GM06990 (cell line): ENCODE results near the gene OPN1MW3.
"Not testable (repeated sequence)": the region's sequence is repeated elsewhere in the genome, so short reads cannot be mapped to it uniquely, and the experiment has no call there.

Experiments
- DNase-seq: peaks from one replicate; pipeline ENCODE4 v3.0.0-alpha.2; 2011; ENCODE audit not compliant: insufficient read length; ENCODE audit errors: extremely low read depth
- H3K27me3 ChIP-seq: replicated peaks from 2 replicates; pipeline ENCODE4 v1.6.0; 2011; ENCODE audit warnings: low read length; ENCODE audit not compliant: control insufficient read depth, insufficient read depth
- H3K36me3 ChIP-seq: 2 replicates; pipeline ENCODE4 v1.5.1; 2011; ENCODE audit warnings: low read length; ENCODE audit not compliant: control insufficient read depth, insufficient read depth
- H3K4me3 ChIP-seq: replicated peaks from 2 replicates; pipeline ENCODE4 v1.5.1; 2011; ENCODE audit warnings: low read depth, mild to moderate bottlenecking, control low read depth, low read length

Gene OPN1MW3

DNA sequence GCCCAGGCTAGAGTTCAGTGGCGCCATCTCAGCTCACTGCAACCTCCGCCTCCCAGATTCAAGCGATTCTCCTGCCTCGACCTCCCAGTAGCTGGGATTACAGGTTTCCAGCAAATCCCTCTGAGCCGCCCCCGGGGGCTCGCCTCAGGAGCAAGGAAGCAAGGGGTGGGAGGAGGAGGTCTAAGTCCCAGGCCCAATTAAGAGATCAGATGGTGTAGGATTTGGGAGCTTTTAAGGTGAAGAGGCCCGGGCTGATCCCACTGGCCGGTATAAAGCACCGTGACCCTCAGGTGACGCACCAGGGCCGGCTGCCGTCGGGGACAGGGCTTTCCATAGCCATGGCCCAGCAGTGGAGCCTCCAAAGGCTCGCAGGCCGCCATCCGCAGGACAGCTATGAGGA is at the start of gene OPN1MW3:
Gene OPN1MW3 (plus strand): TSS at position 301 of the 400 bp plus-strand sequence. CDS start 38 bp downstream, at position 339.
- not testable (repeated sequence) for H3K4me3 ChIP-seq, DNase-seq, H3K27me3 ChIP-seq, H3K36me3 ChIP-seq

DNA sequence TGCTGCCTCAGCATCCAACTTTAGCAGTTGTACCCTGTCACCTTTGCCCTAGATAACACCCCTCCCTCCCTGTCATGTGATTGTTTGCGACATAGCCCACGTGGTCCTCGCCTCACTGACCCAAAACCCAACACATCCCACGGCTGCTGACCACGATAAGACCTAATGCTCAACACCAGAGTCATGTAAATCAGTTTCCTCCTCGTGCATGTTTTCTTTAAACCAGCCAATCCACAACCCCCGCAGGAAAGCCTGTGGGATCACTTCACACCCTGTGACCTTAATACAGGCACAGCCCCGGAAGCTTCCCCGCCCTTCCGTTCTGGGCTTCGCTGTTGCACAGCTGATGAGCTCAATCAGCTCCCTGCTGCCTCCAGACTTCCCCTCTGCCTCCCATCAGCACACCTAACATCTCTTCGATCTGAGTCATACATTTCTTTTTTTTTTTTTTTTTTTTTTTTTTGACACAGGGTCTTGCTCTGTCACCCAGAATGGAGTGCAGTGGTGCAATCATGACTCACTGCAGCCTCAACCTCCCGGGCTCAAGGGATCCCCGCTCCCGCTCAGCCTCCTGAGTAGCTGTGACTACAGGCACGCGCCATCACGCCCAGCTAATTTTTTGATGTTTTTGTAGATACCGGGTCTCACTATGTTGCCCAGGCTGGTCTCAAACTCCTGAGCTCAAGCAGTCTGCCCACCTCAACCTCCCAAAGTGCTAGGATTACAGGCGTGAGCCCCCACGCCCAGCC is 47.5 kb upstream of the OPN1MW3 start:
- not testable (repeated sequence) for H3K27me3 ChIP-seq, H3K4me3 ChIP-seq, H3K36me3 ChIP-seq, DNase-seq

DNA sequence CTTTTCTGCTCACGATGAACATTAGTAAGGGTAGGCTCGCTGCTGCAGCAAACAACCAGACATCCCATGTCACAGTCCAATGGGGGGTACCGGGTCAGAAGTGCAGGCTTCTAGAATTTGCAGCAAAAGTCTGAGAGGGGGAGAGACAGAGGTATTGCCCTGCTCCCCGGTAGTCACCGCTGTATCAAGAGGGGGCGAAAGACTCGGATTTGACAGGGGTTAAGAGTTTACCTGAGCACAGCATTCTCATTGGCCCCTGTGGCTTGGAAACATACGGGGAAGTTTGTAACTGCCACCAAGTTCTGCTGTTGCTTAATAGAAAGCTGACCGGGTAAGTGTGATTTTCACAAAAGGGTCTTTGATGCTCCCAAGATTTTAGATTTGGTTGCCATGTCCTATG is 46.3 kb upstream of the OPN1MW3 start:
- not testable (repeated sequence) for H3K4me3 ChIP-seq, H3K27me3 ChIP-seq, DNase-seq, H3K36me3 ChIP-seq

DNA sequence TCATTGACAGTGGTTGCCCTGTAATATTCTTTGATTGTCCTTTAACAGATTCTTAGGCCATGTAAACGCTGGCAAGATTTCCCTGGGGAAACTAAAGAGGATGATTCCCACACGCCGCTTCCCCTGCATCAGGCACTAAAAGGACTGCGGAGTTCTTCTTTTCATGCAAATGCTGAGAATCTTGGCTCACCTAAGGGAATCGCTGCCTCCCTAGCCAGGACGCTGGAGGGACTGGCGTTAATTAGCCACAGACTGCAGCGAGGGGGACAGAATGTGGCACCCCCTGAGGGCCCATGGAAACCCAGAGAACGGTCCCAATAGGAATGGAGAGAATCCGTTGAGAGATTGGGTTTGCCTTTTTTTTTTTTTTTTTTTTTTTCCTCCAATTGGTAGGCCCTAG is 45.9 kb upstream of the OPN1MW3 start:
- not testable (repeated sequence) for DNase-seq, H3K4me3 ChIP-seq, H3K27me3 ChIP-seq, H3K36me3 ChIP-seq

DNA sequence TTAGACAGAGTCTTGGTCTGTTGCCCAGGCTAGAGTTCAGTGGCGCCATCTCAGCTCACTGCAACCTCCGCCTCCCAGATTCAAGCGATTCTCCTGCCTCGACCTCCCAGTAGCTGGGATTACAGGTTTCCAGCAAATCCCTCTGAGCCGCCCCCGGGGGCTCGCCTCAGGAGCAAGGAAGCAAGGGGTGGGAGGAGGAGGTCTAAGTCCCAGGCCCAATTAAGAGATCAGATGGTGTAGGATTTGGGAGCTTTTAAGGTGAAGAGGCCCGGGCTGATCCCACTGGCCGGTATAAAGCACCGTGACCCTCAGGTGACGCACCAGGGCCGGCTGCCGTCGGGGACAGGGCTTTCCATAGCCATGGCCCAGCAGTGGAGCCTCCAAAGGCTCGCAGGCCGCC is 37.9 kb upstream of the OPN1MW3 start, which contains the start of gene OPN1MW2:
Gene OPN1MW2 (plus strand): TSS at position 301 of the 400 bp plus-strand sequence. CDS start 60 bp downstream, at position 361.
- not testable (repeated sequence) for H3K4me3 ChIP-seq, DNase-seq, H3K27me3 ChIP-seq, H3K36me3 ChIP-seq

DNA sequence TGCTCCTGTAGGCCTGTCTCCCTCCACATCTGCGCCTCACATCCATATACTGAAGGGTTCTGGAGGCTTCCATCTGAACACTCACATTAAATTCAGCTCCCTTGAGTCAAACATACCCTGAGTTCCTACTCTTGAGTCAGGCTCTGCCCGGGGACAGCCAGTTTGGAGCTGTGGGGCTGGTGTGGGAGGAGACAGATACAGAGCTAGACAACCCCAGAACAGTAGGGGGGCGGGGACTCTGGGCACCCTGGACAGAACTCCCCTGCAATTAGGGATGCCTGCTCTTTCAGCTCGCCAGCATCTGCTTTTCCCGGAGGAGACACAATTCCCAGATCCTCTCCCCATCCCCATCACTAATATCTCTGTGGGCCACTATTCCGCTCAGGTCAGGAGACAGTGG is 32.1 kb upstream of the OPN1MW3 start:
- H3K27me3 ChIP-seq, DNase-seq, H3K4me3 ChIP-seq: not testable (repeated sequence)

DNA sequence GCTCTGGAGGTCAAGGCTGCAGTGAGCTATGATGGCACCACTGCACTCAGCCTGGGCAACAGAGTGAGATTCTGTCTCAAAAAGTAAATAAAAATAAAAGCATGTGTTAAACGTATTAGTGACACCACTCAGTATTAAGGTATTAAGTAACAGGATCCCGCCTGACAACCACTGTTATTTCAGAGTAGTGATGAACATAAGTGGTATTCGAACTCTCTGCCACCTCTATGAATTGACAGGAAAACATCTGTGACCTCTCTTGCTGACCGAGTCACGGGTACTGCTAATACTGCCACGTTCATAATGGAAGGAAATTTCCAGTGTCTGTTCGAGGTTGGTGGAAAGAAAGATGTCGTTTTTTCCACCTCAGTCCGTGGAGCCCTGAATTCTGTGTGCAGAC is 30.7 kb upstream of the OPN1MW3 start:
- not testable (repeated sequence) for DNase-seq, H3K36me3 ChIP-seq, H3K4me3 ChIP-seq, H3K27me3 ChIP-seq

More for the DNA sequence above, 32.1 kb upstream of the OPN1MW3 start:
- not testable (repeated sequence) for H3K36me3 ChIP-seq

DNA sequence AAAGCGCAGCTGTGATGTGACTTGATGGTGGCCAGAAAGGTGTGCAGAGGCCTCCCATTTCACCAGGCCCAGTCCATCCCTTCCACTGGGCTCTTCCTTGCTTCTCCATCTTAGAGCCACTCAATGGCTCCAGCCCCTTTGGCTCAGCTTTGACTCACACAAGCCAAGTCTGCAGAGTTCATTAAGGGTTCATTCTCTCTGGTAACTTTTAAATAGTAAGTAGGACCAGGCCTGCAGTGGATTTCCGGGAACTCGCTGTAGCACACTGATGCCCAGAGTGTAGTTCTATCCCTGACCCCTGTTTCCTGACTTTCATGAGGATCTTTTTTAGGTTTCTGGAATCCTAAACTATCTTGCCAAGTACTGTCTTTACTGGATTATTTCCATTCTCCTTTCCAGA is 25.9 kb upstream of the OPN1MW3 start:
- not testable (repeated sequence) for H3K27me3 ChIP-seq, DNase-seq, H3K4me3 ChIP-seq, H3K36me3 ChIP-seq

DNA sequence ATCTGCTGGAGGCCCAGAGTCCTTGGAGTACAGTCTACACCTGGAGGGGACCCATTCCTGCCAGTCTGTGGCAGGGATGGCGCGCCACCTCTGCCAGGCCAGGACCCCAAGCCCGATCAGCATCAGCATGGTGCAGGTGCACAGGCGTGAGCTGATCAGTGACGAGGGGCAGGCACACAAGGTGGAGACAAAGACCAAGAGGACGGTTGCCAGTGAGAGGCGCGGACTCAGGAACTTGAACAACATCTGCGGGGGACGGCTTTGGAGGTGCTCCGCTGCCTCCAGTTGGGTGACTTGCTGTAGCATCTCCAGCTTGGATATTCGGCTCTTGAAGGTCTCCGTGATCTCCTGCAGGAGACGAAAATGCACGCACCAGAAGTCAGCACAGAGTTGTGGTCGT is 23.8 kb upstream of the OPN1MW3 start:
- H3K4me3 ChIP-seq, DNase-seq, H3K36me3 ChIP-seq, H3K27me3 ChIP-seq: not testable (repeated sequence)

DNA sequence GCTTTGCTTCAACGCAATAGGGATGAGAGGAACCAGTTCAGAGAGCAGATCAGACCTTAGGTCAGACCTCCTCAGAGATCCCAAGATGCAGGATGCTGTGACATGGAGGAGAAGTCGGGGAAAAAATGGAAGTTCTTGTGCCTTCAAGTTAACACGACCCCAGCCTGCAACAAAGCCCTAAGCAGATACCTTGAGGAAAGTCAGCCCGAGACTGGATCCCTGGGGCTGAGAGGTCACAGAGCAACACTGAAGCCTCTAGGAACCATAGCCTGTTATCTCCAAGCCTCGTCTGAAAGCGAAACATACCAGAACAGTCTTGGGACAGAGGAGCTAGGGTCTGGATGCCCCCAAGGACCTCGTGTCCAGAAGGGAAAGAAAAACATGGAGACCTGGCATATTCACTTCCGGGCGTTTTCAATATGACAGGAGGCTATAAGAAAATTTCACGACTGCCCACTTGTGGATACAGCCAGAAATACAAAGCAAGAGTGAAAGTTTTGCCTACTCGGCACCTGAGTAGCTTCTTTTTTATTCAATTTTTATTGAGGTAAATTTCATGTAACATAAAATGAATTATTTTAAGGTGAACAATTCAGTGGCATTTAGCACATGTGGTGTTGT is 18.3 kb upstream of the OPN1MW3 start:
- H3K36me3 ChIP-seq, H3K27me3 ChIP-seq, DNase-seq, H3K4me3 ChIP-seq: not testable (repeated sequence)

DNA sequence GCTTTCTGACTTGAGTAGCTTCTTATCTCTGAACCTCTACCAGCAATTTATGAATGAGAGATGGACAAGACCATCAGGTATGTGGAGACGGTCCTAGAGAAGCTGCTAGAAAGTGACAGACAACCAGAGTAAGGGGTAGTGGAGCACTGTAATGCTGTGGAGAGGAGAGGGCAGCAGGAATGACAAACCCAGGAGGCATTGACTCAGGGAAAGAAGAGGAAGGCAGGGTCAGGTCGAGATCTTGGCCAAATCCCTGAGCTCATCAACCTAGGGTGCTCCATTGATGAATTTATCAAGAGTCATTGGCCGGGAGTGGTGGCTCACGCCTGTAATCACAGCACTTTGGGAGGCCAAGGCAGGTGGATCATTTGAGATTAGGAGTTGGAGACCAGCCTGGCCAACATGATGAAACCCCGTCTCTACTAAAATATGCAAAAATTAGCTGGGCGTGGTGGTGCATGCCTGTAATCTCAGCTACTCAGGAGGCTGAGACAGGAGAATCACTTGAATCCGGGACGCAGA is 17.3 kb upstream of the OPN1MW3 start:
- H3K36me3 ChIP-seq, DNase-seq, H3K4me3 ChIP-seq, H3K27me3 ChIP-seq: not testable (repeated sequence)

DNA sequence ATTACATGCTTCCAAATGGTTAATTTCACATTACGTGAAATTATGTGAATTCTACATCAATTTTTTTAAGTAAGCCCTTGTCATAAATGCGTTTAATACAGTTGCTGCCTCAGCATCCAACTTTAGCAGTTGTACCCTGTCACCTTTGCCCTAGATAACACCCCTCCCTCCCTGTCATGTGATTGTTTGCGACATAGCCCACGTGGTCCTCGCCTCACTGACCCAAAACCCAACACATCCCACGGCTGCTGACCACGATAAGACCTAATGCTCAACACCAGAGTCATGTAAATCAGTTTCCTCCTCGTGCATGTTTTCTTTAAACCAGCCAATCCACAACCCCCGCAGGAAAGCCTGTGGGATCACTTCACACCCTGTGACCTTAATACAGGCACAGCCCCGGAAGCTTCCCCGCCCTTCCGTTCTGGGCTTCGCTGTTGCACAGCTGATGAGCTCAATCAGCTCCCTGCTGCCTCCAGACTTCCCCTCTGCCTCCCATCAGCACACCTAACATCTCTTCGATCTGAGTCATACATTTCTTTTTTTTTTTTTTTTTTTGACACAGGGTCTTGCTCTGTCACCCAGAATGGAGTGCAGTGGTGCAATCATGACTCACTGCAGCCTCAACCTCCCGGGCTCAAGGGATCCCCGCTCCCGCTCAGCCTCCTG is 9.9 kb upstream of the OPN1MW3 start:
- H3K36me3 ChIP-seq, H3K4me3 ChIP-seq, DNase-seq, H3K27me3 ChIP-seq: not testable (repeated sequence)

DNA sequence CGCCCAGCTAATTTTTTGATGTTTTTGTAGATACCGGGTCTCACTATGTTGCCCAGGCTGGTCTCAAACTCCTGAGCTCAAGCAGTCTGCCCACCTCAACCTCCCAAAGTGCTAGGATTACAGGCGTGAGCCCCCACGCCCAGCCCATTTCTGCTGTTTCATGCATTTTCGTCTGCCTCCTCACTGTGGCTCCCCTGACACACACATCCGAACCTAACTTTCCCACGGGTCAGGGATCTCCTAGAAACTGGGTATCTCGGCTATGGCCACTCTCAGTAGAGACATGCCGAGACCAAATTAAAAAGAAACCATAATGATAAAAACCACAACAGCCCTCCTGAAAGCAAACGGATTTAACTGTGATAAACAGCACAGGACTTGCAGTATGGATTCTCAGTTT is 9.3 kb upstream of the OPN1MW3 start:
- H3K36me3 ChIP-seq, H3K4me3 ChIP-seq, DNase-seq, H3K27me3 ChIP-seq: not testable (repeated sequence)

DNA sequence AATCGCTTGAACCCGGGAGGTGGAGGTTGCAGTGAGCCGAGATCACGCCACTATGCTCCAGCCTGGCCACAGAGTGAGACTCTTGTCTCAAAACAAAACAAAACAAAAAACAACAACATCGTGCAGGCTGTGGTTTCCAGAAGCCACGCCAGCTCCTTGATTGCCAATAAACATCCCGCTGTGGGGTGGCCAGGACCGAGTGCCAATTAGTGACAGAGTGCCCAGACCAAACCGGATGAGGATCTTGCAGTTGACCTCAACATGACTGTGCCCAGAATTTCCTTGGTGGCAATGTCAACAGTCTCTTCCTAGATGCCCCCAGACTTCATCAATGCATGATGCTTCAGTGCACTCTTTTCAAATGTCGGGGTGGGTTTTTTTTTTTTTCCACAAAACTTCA is 1.3 kb downstream of the OPN1MW3 start:
- not testable (repeated sequence) for DNase-seq, H3K27me3 ChIP-seq, H3K4me3 ChIP-seq, H3K36me3 ChIP-seq
